MM.1S (cell line): ENCODE data around the gene RB1.

Experiments used
- DNase-seq: peaks from one replicate; pipeline ENCODE4 v3.0.0-alpha.2; 2015
- H2AFZ ChIP-seq: fragments of 300-600 bp; sonication (generic); 2 replicates; pipeline ENCODE4 v1.6.0; 2016; ENCODE audit warnings: antibody characterized with exemption, low read length
- H3F3A ChIP-seq: fragments of 300-600 bp; sonication (generic); 2 replicates; pipeline ENCODE4 v1.6.1; 2016; ENCODE audit warnings: mild to moderate bottlenecking, antibody characterized with exemption, low read length, moderate library complexity, mixed read lengths; ENCODE audit not compliant: insufficient read depth
- H3K27ac ChIP-seq: fragments of 300-600 bp; sonication (generic); 2 replicates; pipeline ENCODE4 v1.5.1; 2016; ENCODE audit warnings: mild to moderate bottlenecking, low read length
- H3K27me3 ChIP-seq: fragments of 300-600 bp; sonication (generic); replicated peaks from 2 replicates; pipeline ENCODE4 v1.6.0; 2016; ENCODE audit warnings: low read length; ENCODE audit not compliant: insufficient read depth
- H3K36me3 ChIP-seq: fragments of 300-600 bp; sonication (generic); replicated peaks from 2 replicates; pipeline ENCODE4 v1.6.1; 2016; ENCODE audit warnings: mild to moderate bottlenecking, low read length, mixed read lengths; ENCODE audit not compliant: insufficient read depth
- H3K4me1 ChIP-seq: fragments of 300-600 bp; sonication (generic); 2 replicates; pipeline ENCODE4 v1.6.1; 2016; ENCODE audit warnings: low read length, mixed read lengths
- H3K4me2 ChIP-seq: fragments of 300-600 bp; sonication (generic); 2 replicates; pipeline ENCODE4 v1.6.0; 2016; ENCODE audit warnings: low read depth, low read length
- H3K4me3 ChIP-seq: fragments of 300-600 bp; sonication (generic); 2 replicates; pipeline ENCODE4 v1.5.1; 2016; ENCODE audit warnings: low read length, mixed read lengths
- H3K79me2 ChIP-seq: fragments of 300-600 bp; sonication (generic); 2 replicates; pipeline ENCODE4 v1.6.1; 2016; ENCODE audit warnings: mixed run types, low read length, mixed read lengths
- H3K9ac ChIP-seq: fragments of 300-600 bp; sonication (generic); 2 replicates; pipeline ENCODE4 v1.6.1; 2016; ENCODE audit warnings: low read length, mixed read lengths
- H3K9me2 ChIP-seq: fragments of 300-600 bp; sonication (generic); replicated peaks from 2 replicates; pipeline ENCODE4 v1.6.1; 2016; ENCODE audit warnings: mild to moderate bottlenecking, low read length, mixed read lengths; ENCODE audit not compliant: insufficient read depth
- H3K9me3 ChIP-seq: fragments of 300-600 bp; sonication (generic); replicated peaks from 2 replicates; pipeline ENCODE4 v1.6.1; 2016; ENCODE audit warnings: mild to moderate bottlenecking, low read length, mixed read lengths; ENCODE audit not compliant: insufficient read depth
- H4K20me1 ChIP-seq: fragments of 300-600 bp; sonication (generic); 2 replicates; pipeline ENCODE4 v1.6.1; 2016; ENCODE audit warnings: mild to moderate bottlenecking, low read length, moderate library complexity, mixed read lengths; ENCODE audit not compliant: insufficient read depth
- EZH2 ChIP-seq: fragments of 300-600 bp; sonication (generic); optimal IDR thresholded peaks from 2 replicates; pipeline ENCODE3; 2017; ENCODE audit warnings: low read depth, mild to moderate bottlenecking, antibody characterized with exemption, low read length, mixed read lengths
- EZH2phosphoT487 ChIP-seq: fragments of 300-600 bp; sonication (generic); IDR thresholded peaks from 2 replicates; pipeline ENCODE4 v1.6.1; 2018; ENCODE audit warnings: antibody characterized with exemption, low read length
- TF ChIP-seq, protein P1 (sequence below): fragments of 300-600 bp; sonication (generic); IDR thresholded peaks from 2 replicates; pipeline ENCODE4 v1.5.1; 2016; ENCODE audit warnings: antibody characterized with exemption, low read length, mixed read lengths

RB1 gene

DNA sequence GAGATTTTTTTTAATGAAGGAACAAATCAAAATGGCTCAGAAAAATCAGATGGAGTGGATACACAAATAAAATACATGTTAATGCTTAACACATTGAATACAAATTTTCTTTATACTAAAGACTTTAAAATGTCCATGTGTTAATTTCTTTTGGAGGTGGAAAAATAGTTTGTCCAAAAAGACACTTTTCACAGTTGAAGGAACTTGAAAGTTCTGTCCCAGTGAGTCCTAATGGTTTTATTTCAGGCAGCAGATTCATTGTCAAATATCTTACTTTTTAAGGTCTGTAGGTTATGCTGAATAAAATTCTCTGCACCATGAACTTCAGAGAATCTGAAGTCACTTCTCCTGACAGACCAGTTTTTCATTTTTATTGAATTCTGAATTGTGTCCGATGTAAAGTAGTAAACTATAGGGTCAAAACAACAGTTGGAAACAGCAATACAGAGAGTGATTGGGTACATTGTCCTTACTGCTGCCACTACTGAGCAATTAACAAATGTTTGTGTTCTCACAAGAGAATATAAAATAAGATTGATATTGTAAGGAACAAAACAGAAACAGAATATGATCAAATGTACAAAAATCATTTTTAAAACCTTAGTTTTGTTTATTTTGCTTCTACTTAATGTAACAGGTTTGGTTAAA is 107.7 kb downstream of the RB1 start:
- Histone ChIP-seq H3K4me2 (no peak overlapping the region), H3K4me3 (no peak overlapping the region), H3K79me2 (no peaks in the 10 kb centered on the region), H3K9ac (no peak overlapping the region), H3K36me3 (no peaks in the 10 kb centered on the region), H3K9me3 (no peaks in the 10 kb centered on the region), H3K27ac (no peak overlapping the region), H3K4me1 (no peaks in the 10 kb centered on the region), H3K9me2 (no peaks in the 10 kb centered on the region), H2AFZ (no peak overlapping the region), H3K27me3 (no peaks in the 10 kb centered on the region), H3F3A (no peaks in the 10 kb centered on the region), H4K20me1 (no peaks in the 10 kb centered on the region)
- DNase-seq, result no peak
- TF ChIP-seq, protein P1, sequence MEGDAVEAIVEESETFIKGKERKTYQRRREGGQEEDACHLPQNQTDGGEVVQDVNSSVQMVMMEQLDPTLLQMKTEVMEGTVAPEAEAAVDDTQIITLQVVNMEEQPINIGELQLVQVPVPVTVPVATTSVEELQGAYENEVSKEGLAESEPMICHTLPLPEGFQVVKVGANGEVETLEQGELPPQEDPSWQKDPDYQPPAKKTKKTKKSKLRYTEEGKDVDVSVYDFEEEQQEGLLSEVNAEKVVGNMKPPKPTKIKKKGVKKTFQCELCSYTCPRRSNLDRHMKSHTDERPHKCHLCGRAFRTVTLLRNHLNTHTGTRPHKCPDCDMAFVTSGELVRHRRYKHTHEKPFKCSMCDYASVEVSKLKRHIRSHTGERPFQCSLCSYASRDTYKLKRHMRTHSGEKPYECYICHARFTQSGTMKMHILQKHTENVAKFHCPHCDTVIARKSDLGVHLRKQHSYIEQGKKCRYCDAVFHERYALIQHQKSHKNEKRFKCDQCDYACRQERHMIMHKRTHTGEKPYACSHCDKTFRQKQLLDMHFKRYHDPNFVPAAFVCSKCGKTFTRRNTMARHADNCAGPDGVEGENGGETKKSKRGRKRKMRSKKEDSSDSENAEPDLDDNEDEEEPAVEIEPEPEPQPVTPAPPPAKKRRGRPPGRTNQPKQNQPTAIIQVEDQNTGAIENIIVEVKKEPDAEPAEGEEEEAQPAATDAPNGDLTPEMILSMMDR, result no peak

DNA sequence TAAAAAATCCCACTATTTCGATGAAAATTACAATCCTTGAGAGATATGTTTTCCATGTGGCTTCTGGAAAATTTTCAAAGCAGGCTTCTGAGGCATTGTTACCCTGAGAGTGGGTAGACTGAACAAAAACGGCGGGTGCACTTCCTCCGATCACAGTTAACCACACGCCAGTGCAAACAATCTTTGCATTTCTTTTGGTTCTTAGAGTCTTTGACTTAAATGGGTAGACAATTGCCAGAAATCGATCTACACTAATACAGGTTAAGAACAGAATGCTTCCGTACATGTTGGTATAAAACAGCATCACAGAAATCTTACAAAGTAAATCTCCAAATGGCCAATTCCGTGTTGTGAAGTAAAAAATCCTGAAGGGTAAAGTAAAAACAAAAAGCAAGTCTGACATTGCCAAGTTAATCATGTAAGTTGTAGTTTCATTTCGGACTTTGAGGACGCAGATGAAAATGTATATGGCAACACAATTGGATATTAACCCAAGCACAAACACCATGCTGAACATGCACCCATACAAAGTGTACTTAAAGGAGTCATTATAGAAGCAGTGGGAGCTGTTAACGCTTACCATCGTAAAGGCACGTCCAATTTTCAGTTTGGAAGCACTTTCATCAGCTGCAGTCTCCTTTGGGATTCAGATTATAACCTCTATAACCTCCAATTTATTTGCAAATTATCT is 108.4 kb downstream of the RB1 start:
- no peak overlapping the region for H2AFZ ChIP-seq
- H3K9ac ChIP-seq, result no peak overlapping the region
- H3K27ac ChIP-seq, result no peak overlapping the region
- H3K27me3 ChIP-seq, result no peaks in the 10 kb centered on the region
- H3K4me1 ChIP-seq, result no peaks in the 10 kb centered on the region
- TF ChIP-seq EZH2phosphoT487, result no peak
- no peaks in the 10 kb centered on the region for H3K9me3 ChIP-seq
- H3K9me2 ChIP-seq, result no peaks in the 10 kb centered on the region
- no peak overlapping the region for H3K4me2 ChIP-seq
- H3F3A ChIP-seq, result no peaks in the 10 kb centered on the region
- no peak overlapping the region for H3K4me3 ChIP-seq
- H4K20me1 ChIP-seq, result no peaks in the 10 kb centered on the region
- no peaks in the 10 kb centered on the region for H3K36me3 ChIP-seq
- no peaks in the 10 kb centered on the region for H3K79me2 ChIP-seq
- no peak for DNase-seq

DNA sequence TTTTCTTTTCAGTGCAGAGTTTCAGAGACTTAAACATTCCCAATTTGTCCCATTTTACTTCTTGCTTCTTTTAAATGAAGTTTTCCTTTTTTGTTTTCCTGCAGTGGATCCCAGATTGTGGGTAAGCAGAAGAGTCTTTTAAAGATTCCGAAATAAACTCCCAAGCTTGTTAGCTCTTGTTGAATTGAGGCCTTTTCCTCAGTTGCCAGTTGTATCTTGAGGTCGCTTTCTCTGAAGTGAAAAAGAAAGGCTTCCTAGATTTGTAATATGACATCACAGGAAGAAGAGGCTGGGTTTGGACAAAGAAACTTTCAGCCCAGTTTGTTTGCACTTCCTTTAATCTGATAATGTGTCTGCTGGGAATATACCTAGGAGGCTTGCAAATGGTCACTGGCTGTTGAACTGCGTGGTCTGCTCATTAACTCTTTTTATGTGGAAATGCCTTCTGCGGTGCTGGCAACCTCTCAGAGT is 109.4 kb downstream of the RB1 start, which contains the start of gene LPAR6:
Gene LPAR6, minus strand, starts transcription at position 233 of the 471 bp plus-strand sequence. CDS start 690 bp downstream, outside the sequence.
- Histone ChIP-seq H3F3A (no peaks in the 10 kb centered on the region), H3K79me2 (no peaks in the 10 kb centered on the region), H3K4me2 (no peak within 1 kb of the TSS), H3K27ac (no peak within 1 kb of the TSS), H3K9me2 (no peaks in the 10 kb centered on the region), H3K9me3 (no peaks in the 10 kb centered on the region), H3K4me3 (no peak within 1 kb of the TSS), H3K36me3 (no peaks in the 10 kb centered on the region), H3K9ac (no peak within 1 kb of the TSS), H4K20me1 (no peaks in the 10 kb centered on the region), H3K4me1 (no peaks in the 10 kb centered on the region), H3K27me3 (no peaks in the 10 kb centered on the region), H2AFZ (no peak within 1 kb of the TSS)
- DNase-seq, result no peak
- no peak for TF ChIP-seq EZH2
- TF ChIP-seq, protein P1, result no peak
- no peak for TF ChIP-seq EZH2phosphoT487

DNA sequence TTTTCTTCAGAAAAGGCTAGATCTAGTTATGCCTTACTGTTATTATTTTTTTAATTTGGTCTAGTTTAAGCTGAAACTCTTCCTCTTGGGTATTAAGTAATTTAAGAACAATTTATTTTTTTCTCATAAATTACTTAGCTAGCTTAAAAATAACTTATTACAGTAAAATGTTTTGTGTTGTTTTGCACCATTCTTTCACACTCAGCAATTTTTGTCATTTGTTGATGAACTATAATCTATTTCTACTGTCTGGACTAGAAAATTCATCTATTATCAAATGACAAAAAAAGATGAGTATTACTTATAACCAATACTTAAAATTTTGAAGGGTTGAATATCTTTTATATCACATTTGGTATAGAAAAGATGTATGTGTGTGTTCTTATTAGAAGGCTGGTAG is 111.0 kb downstream of the RB1 start:
- Histone ChIP-seq H3F3A (no peaks in the 10 kb centered on the region), H3K36me3 (no peaks in the 10 kb centered on the region), H3K79me2 (no peaks in the 10 kb centered on the region), H4K20me1 (no peaks in the 10 kb centered on the region), H3K27ac (no peak overlapping the region), H3K4me3 (no peak overlapping the region), H3K9ac (no peak overlapping the region), H3K4me2 (no peak overlapping the region), H3K9me2 (no peaks in the 10 kb centered on the region), H3K9me3 (no peaks in the 10 kb centered on the region), H2AFZ (no peak overlapping the region), H3K27me3 (no peaks in the 10 kb centered on the region), H3K4me1 (no peaks in the 10 kb centered on the region)
- no peak for DNase-seq
- TF ChIP-seq, protein P1, result no peak
- TF ChIP-seq EZH2phosphoT487 (no peak), EZH2 (no peak)
